HTERT RPE-1 (cell line): Measurements from ENCODE around the gene USP36.

ENCODE experiments used
- in situ Hi-C: fragments of 300-500 bp; cut with MboI; formaldehyde crosslinking; loops from 4 replicates; pipeline ENCODE4 v1.14.3; 2020; ENCODE audit warnings: low sequenced_read_pairs

USP36 gene

DNA sequence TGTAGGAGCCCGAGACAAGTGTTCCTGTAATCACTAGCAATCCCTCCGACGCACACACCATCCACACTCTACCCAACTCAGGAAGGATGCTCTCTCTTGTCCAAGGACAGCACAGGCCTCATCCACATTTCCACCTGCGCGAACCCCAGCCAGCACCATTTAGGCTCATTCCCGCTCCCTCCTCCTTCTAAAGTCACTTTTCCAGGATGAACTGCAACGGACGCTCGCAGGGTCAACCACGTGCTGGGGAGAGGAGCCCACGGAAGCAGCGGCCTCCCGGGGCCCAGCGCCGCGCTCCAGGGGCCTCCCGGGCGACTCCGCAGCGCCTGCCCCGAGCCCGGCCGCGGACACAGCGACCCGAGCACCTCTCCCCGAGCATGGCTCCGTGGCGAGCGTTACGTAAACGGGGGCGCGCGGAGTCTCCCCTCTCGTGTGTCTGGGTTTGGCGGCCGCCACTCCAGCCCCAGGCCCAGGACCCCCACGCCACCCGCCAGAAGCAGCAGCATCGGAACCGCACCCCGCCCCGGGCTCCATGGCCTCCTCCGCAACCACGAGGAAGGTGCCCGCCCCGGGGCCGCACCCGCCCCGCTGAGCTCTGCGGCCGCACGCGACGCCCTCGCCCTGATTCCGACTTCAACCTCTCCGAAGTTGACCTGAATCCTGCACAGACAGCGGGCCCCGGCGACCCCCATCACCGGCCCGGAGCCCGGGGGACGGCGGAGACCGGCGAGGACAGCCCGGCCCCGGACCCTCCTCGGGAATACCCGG is 668 bp downstream of the USP36 start:
- in situ Hi-C loops: no loop called here

- in situ Hi-C loops: no loop called here
These were observed 1.3 kb downstream of the USP36 start for GRCh38 chr17:78839235-78839761.

DNA sequence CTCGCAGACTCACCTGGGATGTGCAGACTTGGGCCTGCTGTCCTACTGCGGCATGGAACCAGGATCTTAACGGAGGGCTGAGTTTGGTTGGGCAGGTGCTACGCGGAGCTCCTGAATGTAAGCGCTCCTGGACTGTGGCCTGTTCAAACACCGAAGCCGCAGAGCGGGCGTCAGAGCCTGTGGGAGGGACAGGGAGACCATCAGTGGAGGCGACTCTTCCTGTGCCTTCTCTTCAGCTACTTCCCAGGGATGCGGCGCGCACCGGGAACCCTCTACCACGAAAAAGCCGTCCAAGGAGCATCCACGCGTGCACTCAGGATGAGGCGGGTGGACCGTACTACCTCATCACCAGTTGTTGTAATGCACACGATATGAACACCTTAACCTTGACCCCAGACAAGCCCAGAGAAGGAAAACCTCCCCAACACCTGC is 2.0 kb downstream of the USP36 start:
- in situ Hi-C loops: no loop called here

- in situ Hi-C loops: no loop called here
These were observed 4.1 kb downstream of the USP36 start for GRCh38 chr17:78836420-78837021.

DNA sequence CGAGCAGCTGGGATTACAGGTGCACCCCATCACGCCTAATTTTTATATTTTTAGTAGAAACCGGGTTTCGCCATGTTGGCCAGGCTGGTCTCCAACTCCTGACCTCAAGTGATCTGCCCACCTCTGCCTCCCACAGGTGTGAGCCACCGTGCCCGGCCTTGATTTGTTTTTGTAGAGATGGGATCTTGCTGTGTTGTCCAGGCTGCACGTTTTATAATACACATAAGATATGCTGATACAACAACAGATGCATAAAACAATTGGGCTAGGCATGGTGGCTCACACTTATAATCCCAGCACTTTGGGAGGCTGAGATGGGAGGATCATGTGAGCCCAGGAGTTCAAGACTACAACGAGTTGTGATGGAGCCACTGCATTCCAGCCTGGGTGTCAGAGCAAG is 6.0 kb downstream of the USP36 start:
- in situ Hi-C loops: no loop called here

DNA sequence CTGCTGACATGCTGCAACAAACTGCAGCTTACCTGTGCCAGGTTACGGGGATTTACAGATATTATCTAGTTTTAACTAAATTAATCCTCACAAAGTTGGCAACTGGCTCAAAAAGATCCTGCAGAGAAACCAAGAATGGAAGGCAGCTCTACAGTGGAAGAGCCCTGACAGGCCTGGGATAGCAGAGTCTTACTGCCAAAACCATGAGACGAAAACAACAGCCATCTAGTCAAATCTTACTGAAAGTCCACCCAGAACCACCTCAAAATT is 8.1 kb downstream of the USP36 start:
- in situ Hi-C loops: no loop called here

DNA sequence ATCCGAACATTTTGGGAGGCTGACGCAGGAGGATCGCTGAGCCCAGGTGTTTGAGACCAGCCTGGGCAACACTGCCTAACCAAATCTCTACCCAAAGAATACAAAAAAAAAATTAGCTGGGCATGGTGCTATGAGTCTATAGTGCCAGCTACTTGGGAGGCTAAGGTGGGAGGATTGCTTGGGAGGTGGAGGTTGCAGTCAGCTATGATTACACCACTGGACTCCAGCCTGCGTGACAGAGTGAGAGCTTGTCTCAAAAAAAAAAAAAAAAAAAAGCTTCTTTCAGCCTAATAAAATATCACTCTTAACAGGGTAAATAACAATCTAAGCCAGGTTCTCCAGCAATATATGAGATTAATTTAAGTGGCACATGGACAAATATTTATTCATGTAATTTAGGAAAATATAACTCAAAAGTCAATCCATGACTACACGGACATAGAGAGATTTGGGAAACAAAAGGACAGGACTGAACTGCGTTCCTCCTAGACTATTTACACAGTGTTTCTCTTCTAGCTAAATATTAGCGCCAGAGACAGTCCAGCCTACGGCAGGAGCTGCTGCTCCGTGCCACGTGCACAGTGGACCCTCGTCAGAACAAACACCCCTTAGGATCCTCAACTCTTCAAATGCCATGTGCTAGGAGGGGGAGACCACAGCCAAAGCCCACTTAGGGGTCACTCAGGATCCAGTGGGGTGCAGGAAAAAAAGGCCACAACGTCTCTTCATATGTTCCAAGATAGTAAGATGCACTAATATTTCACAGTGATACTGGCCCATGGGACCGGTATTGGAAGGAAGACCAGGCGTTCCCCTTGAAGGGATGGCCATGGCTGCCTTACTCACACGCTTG is 8.7 kb downstream of the USP36 start:
- in situ Hi-C loops: no loop called here

GRCh38 chr17:78829477-78829876 is 11.1 kb downstream of the USP36 start:
- in situ Hi-C loops: no loop called here

- in situ Hi-C loops: no loop called here
These were observed 12.0 kb downstream of the USP36 start for GRCh38 chr17:78828470-78829185.

- in situ Hi-C loops: no loop called here
These were observed 13.6 kb downstream of the USP36 start for GRCh38 chr17:78826836-78827509.

GRCh38 chr17:78826421-78826820 is 14.2 kb downstream of the USP36 start:
- in situ Hi-C loops: no loop called here

GRCh38 chr17:78825696-78826095 is 14.9 kb downstream of the USP36 start:
- in situ Hi-C loops: no loop called here

- in situ Hi-C loops: no loop called here
These were observed 16.4 kb downstream of the USP36 start for GRCh38 chr17:78824240-78824639.

DNA sequence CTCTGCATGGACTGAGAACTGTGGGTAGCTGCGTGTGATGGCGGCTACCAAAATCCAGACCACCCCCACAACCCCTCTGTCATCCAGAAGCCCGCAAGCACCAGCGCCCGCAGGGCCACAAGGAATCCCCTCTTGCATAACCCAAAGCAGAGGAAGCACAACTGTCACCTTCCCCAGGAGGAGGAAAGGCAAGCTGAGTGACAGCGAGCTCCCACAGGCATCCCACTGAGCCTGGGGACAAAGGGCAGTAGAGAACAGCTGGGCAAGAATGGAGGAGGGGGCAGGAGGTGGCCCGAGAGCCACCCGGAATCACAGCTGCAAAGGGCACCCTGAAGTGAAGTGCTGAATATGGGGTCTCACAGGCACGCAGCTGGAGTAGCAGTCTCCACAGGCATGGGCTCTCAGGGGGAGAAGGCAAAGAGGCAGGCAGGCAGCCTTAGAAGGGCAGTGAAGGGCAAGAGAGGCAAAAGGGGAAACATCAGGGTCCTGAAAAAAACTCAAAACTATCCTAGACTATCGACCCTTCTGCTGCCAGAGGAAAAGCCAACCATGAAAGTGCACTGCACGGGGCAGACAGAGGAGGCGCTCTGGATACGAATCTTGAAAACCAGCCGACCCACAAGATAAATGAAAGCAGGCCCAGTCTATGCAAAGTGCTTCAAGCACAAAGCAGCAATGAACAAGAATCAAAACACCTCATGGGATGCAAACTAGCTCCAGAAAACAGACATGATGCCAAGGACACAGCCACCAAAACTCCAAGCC is 17.1 kb downstream of the USP36 start:
- in situ Hi-C loops: no loop called here

GRCh38 chr17:78822552-78822951 is 18.1 kb downstream of the USP36 start:
- in situ Hi-C loops: no loop called here

DNA sequence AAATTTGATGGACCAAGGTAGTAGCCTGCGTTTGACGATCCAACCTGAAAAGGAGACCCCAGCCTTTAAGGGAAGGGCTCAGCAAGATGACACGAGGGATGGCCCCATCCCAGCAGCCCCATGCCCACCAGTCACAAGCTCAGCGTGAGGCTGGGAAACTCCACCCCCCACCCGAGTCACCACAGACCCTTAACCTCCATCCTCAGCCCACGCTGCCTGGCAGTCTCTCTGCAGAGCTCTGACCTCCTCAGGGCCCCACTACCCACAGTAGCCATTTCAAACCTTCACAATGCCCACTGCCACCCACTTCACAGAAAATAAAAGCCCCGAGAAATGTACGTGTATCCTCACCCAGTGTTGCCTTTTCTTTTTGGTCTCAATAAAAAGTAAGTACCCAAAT is 18.7 kb downstream of the USP36 start:
- in situ Hi-C loops: no loop called here

- in situ Hi-C loops: no loop called here
These were observed 19.8 kb downstream of the USP36 start for GRCh38 chr17:78820841-78821240.

DNA sequence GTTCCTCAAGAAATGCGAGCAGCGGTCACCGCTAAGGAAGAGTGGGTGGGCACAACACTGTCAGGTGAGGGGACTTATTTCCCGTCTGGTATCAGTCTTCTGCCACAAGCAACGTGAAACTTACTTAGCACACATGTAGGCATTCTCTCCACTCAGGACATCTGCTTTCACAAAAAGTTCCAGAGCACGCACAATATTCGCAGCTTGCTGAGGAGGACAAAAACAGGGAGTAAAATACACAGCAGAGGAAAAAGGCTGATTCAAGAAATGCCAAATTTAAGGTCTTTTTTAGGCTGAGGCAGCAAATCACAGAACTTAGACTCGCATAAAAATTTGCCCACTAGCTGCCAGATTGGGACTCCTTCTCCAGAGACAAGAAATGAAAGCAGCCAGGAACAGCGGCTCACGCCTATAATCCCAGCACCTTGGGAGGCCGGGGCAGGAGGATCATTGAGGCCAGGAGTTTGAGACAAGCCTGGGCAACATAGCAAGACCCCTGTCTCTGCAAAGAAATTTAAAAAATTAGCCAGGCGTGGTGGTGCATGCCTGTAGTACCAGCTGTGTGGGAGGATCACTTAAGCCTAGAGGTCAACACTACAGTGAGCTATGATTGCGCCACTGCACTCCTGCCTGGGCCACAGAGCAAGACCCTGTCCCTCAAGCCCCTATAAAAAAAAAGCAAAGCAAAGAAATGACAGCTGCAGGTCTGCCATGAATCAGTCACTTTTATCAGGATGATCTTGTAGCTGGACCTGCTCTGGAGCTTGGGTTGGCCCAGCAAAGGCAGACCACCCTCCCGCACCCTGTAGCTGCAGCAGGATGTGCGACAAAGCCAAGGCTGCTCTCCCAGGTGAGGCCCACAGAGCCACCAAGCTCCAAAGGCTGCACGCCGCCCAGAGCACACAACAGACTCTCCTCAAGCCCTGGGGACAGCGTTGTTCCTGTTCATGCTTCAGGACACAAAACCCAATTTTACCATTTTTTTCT is 20.5 kb downstream of the USP36 start:
- in situ Hi-C loops: no loop called here

GRCh38 chr17:78819402-78819801 is 21.2 kb downstream of the USP36 start:
- in situ Hi-C loops: no loop called here
